Esophagus mucosa (tissue), 1 donor: ENCODE results near the gene SUGT1. TPM values are rescaled to one million over a fixed set of nuclear protein-coding genes. Genes with fewer than 3 reads are reported as not detected.
"Not testable (repeated sequence)": the region's sequence is repeated elsewhere in the genome, so short reads cannot be mapped to it uniquely, and the experiment has no call there.

ENCODE experiments used
- ATAC-seq: fragments of 200-7000 bp; cut with Tn5 transposase; one replicate; pipeline ENCODE4 v1.9.1; 2020
- total RNA-seq: library from RNA; stranded (reverse); gene quantifications from one replicate; pipeline ENCODE4 v1.2.4, GENCODE V29; 2023
- donor health status: DM: yes; HTN: yes; CAD: no.

The SUGT1 gene
- total RNA-seq, result 33.0 TPM

GRCh38 chr13:52652196-52652979, at the start of gene SUGT1:
TSS of gene SUGT1 (plus strand) at chr13:52652836. CDS start at chr13:52652921, 85 bp downstream.
- peak; percentile 99 for ATAC-seq

GRCh38 chr13:52603316-52603715, 49.3 kb upstream of the SUGT1 start:
- not testable (repeated sequence) for ATAC-seq

GRCh38 chr13:52606126-52606525, 46.5 kb upstream of the SUGT1 start:
- peak; percentile 14 for ATAC-seq

- peak; percentile 83 for ATAC-seq
Observed at GRCh38 chr13:52606795-52607194, 45.8 kb upstream of the SUGT1 start.

GRCh38 chr13:52608184-52608583, 44.5 kb upstream of the SUGT1 start:
- ATAC-seq, result not testable (repeated sequence)

GRCh38 chr13:52609013-52609606, 43.5 kb upstream of the SUGT1 start:
- peak; percentile 47 for ATAC-seq

GRCh38 chr13:52610158-52610557, 42.5 kb upstream of the SUGT1 start:
- ATAC-seq, result not testable (repeated sequence)

GRCh38 chr13:52615134-52615801, 37.4 kb upstream of the SUGT1 start:
- ATAC-seq, result no peak

- no peak for ATAC-seq
Observed at GRCh38 chr13:52615812-52616211, 36.8 kb upstream of the SUGT1 start.

- ATAC-seq, result peak; percentile 95
Observed at GRCh38 chr13:52617070-52618060, 35.3 kb upstream of the SUGT1 start.

GRCh38 chr13:52631083-52631690, 21.4 kb upstream of the SUGT1 start:
- not testable (repeated sequence) for ATAC-seq

- ATAC-seq, result no peak
Observed at GRCh38 chr13:52638666-52639328, 13.8 kb upstream of the SUGT1 start.

GRCh38 chr13:52642131-52642530, 10.5 kb upstream of the SUGT1 start, which contains the start of gene HNRNPA1L2:
TSS of gene HNRNPA1L2 (plus strand) at chr13:52642431. CDS start at chr13:52642493, 62 bp downstream.
- ATAC-seq, result no peak

- peak; percentile 90 for ATAC-seq
Observed at GRCh38 chr13:52644108-52644507, 8.5 kb upstream of the SUGT1 start.

- ATAC-seq, result no peak
Observed at GRCh38 chr13:52646967-52647366, 5.7 kb upstream of the SUGT1 start.

- no peak for ATAC-seq
Observed at GRCh38 chr13:52650731-52651130, 1.9 kb upstream of the SUGT1 start.

- ATAC-seq, result peak; percentile 21
Observed at GRCh38 chr13:52651897-52652195, 790 bp upstream of the SUGT1 start.

- ATAC-seq, result peak; percentile 24
Observed at GRCh38 chr13:52652980-52653303, 306 bp downstream of the SUGT1 start.

- ATAC-seq, result no peak
Observed at GRCh38 chr13:52659340-52659739, 6.7 kb downstream of the SUGT1 start.

GRCh38 chr13:52664272-52664671, 11.6 kb downstream of the SUGT1 start:
- ATAC-seq, result no peak

GRCh38 chr13:52665325-52665724, 12.7 kb downstream of the SUGT1 start:
- ATAC-seq, result no peak

- no peak for ATAC-seq
Observed at GRCh38 chr13:52669677-52670076, 17.0 kb downstream of the SUGT1 start.
